ENCODE measurements around the gene STIM1.

STIM1 gene

DNA sequence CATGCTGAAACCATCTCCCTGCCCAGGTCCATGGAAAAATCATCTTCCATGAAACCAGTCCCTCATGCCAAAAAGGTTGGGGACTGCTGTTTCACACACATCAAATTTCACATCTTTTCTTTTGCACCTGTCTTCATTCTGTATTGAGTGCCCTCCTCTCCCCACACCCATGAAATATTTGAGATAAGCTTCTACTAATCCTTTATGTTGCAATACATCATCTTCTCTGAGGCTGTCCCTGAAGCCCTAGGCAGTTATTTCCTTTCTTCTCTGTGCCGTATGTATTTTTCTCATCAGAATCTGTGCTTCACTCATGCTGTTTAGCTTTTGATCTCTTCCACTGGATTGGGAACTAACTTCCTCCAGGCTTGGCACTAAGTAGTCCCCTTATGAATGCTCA lies 199.2 kb downstream of the STIM1 start:
- Histone ChIP-seq H3K36me3 (ENCODE audit: insufficient read depth, low read depth, low read length) (no peaks in the 10 kb centered on the region), H3K4me3 (ENCODE audit: low read length) (no peak overlapping the region), H3K27ac (ENCODE audit: low read length) (no peak overlapping the region), H3K27me3 (ENCODE audit: insufficient read depth, low read length) (no peaks in the 10 kb centered on the region), H3K4me1 (ENCODE audit: insufficient read depth, low read length) (no peaks in the 10 kb centered on the region), H3K9me3 (ENCODE audit: insufficient read depth, low read depth, low read length) (no peaks in the 10 kb centered on the region), H3K9ac (ENCODE audit: low read depth, low read length) (no peak overlapping the region)

- Histone ChIP-seq H3K27me3 (ENCODE audit: insufficient read depth, low read length) (no peaks in the 10 kb centered on the region), H3K4me3 (ENCODE audit: low read length) (no peak overlapping the region), H3K4me1 (ENCODE audit: insufficient read depth, low read length) (no peaks in the 10 kb centered on the region), H3K9ac (ENCODE audit: low read depth, low read length) (no peak overlapping the region), H3K36me3 (ENCODE audit: insufficient read depth, low read depth, low read length) (no peaks in the 10 kb centered on the region), H3K27ac (ENCODE audit: low read length) (no peak overlapping the region), H3K9me3 (ENCODE audit: insufficient read depth, low read depth, low read length) (no peaks in the 10 kb centered on the region)
Measured at GRCh38 chr11:4059424-4059823, 204.0 kb downstream of the STIM1 start.

- Histone ChIP-seq H3K27ac (ENCODE audit: low read length) (no peak overlapping the region), H3K9me3 (ENCODE audit: insufficient read depth, low read depth, low read length) (no peaks in the 10 kb centered on the region), H3K36me3 (ENCODE audit: insufficient read depth, low read depth, low read length) (no peaks in the 10 kb centered on the region), H3K9ac (ENCODE audit: low read depth, low read length) (no peak overlapping the region), H3K4me1 (ENCODE audit: insufficient read depth, low read length) (0 out of 2 replicates have a peak, but pooled peaks cover 3% of the 10 kb centered on the region), H3K4me3 (ENCODE audit: low read length) (no peak overlapping the region), H3K27me3 (ENCODE audit: insufficient read depth, low read length) (no peaks in the 10 kb centered on the region)
Measured at GRCh38 chr11:4060182-4060923, 204.9 kb downstream of the STIM1 start.

DNA sequence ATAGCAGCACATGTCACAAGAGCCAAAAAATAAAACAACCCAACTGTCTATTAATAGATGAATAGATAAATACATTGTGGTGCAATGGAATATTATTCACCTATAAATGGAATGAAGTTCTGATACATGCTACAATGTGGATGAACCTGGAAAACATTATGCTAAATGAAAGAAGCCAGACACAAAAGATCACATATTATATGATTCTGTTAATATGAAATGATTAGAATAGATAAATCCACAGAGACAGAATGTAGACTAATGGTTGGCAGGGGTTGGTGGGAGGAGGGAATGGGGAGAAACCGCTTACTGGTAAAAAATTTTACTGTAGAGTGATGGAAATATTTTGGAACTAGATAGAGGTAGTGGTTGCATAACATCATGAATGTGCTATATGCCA lies 206.2 kb downstream of the STIM1 start:
- no peak overlapping the region for H3K4me3 ChIP-seq (ENCODE audit: low read length)
- H3K27ac ChIP-seq (ENCODE audit: low read length) = no peak overlapping the region
- H3K36me3 ChIP-seq (ENCODE audit: insufficient read depth, low read depth, low read length) = no peaks in the 10 kb centered on the region
- H3K9me3 ChIP-seq (ENCODE audit: insufficient read depth, low read depth, low read length) = no peaks in the 10 kb centered on the region
- no peak overlapping the region for H3K9ac ChIP-seq (ENCODE audit: low read depth, low read length)
- H3K27me3 ChIP-seq (ENCODE audit: insufficient read depth, low read length) = no peaks in the 10 kb centered on the region
- 0 out of 2 replicates have a peak, but pooled peaks cover 4% of the 10 kb centered on the region for H3K4me1 ChIP-seq (ENCODE audit: insufficient read depth, low read length)

GRCh38 chr11:4063348-4063747 lies 207.9 kb downstream of the STIM1 start:
- no peaks in the 10 kb centered on the region for H3K9me3 ChIP-seq (ENCODE audit: insufficient read depth, low read depth, low read length)
- H3K9ac ChIP-seq (ENCODE audit: low read depth, low read length) = no peak overlapping the region
- no peaks in the 10 kb centered on the region for H3K36me3 ChIP-seq (ENCODE audit: insufficient read depth, low read depth, low read length)
- no peak overlapping the region for H3K4me3 ChIP-seq (ENCODE audit: low read length)
- no peaks in the 10 kb centered on the region for H3K27me3 ChIP-seq (ENCODE audit: insufficient read depth, low read length)
- H3K4me1 ChIP-seq (ENCODE audit: insufficient read depth, low read length) = 0 out of 2 replicates have a peak, but pooled peaks cover 4% of the 10 kb centered on the region
- H3K27ac ChIP-seq (ENCODE audit: low read length) = no peak overlapping the region

DNA sequence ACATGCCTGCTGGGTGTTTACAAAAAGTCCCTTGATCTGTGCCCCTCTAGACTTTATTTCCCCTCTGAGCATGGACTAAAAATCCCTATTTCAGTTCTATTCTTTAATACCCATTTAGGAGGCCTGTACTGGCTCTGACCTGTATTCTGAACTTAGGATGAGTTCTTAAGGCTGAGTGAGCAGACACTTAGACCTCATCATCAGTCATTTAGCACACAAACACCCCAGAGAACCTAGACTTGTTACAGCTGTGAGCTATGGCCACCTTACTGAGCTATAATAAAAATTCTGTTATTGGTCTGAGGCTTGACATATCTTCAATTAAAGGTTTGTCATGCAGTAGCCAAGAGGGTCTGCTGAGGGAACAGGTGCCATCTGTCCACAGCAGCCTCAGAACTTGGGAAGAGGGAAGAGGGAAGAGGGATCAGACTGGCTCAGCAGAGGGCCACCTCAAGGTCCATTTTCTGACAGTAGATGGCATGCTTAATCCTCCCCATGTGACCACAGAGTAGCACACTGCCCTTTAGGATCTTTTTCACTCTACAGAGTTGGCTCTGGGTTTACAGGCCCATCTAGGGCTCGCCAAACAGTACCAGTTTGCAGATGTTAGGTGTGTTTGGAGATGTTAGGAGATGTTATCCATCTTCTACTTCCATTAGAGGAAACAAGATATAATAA lies 209.0 kb downstream of the STIM1 start:
- H3K9me3 ChIP-seq (ENCODE audit: insufficient read depth, low read depth, low read length) = no peaks in the 10 kb centered on the region
- 0 out of 2 replicates have a peak, but pooled peaks cover 4% of the 10 kb centered on the region for H3K4me1 ChIP-seq (ENCODE audit: insufficient read depth, low read length)
- H3K36me3 ChIP-seq (ENCODE audit: insufficient read depth, low read depth, low read length) = no peaks in the 10 kb centered on the region
- H3K27ac ChIP-seq (ENCODE audit: low read length) = no peak overlapping the region
- H3K27me3 ChIP-seq (ENCODE audit: insufficient read depth, low read length) = no peaks in the 10 kb centered on the region
- no peak overlapping the region for H3K4me3 ChIP-seq (ENCODE audit: low read length)
- H3K9ac ChIP-seq (ENCODE audit: low read depth, low read length) = no peak overlapping the region

GRCh38 chr11:4065086-4065485 lies 209.6 kb downstream of the STIM1 start:
- Histone ChIP-seq H3K27me3 (ENCODE audit: insufficient read depth, low read length) (no peaks in the 10 kb centered on the region), H3K4me1 (ENCODE audit: insufficient read depth, low read length) (0 out of 2 replicates have a peak, but pooled peaks cover 4% of the 10 kb centered on the region), H3K36me3 (ENCODE audit: insufficient read depth, low read depth, low read length) (no peaks in the 10 kb centered on the region), H3K9me3 (ENCODE audit: insufficient read depth, low read depth, low read length) (no peaks in the 10 kb centered on the region), H3K9ac (ENCODE audit: low read depth, low read length) (no peak overlapping the region), H3K4me3 (ENCODE audit: low read length) (no peak overlapping the region), H3K27ac (ENCODE audit: low read length) (no peak overlapping the region)

- Histone ChIP-seq H3K9ac (ENCODE audit: low read depth, low read length) (no peak overlapping the region), H3K4me1 (ENCODE audit: insufficient read depth, low read length) (0 out of 2 replicates have a peak, but pooled peaks cover 4% of the 10 kb centered on the region), H3K9me3 (ENCODE audit: insufficient read depth, low read depth, low read length) (no peaks in the 10 kb centered on the region), H3K27ac (ENCODE audit: low read length) (no peak overlapping the region), H3K36me3 (ENCODE audit: insufficient read depth, low read depth, low read length) (no peaks in the 10 kb centered on the region), H3K27me3 (ENCODE audit: insufficient read depth, low read length) (no peaks in the 10 kb centered on the region), H3K4me3 (ENCODE audit: low read length) (no peak overlapping the region)
Measured at GRCh38 chr11:4065601-4066377, 210.3 kb downstream of the STIM1 start.

GRCh38 chr11:4066910-4067309 lies 211.4 kb downstream of the STIM1 start:
- Histone ChIP-seq H3K36me3 (ENCODE audit: insufficient read depth, low read depth, low read length) (no peaks in the 10 kb centered on the region), H3K4me1 (ENCODE audit: insufficient read depth, low read length) (0 out of 2 replicates have a peak, but pooled peaks cover 4% of the 10 kb centered on the region), H3K9ac (ENCODE audit: low read depth, low read length) (no peak overlapping the region), H3K9me3 (ENCODE audit: insufficient read depth, low read depth, low read length) (no peaks in the 10 kb centered on the region), H3K4me3 (ENCODE audit: low read length) (no peak overlapping the region), H3K27me3 (ENCODE audit: insufficient read depth, low read length) (no peaks in the 10 kb centered on the region), H3K27ac (ENCODE audit: low read length) (no peak overlapping the region)

- H3K9me3 ChIP-seq (ENCODE audit: insufficient read depth, low read depth, low read length) = no peaks in the 10 kb centered on the region
Measured at GRCh38 chr11:4068962-4069361, 213.5 kb downstream of the STIM1 start.

DNA sequence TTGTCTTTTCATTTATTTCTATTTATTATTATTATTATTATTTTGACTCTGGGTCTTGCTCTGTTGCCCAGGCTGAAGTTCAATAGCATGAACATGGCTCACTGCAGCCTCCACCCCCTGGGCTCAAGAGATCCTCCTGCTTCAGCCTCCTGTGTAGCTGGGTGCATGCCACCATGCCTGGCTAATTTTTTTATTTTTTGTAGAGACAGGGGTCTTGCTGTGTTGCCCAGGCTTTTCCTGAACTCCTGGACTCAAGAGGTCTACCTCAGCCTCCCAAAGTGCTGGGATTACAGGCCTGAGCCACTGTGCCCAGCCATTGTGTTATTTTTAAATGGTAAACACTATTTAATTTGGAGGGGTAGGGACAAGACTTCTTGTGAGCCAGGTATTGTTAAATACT lies 215.9 kb downstream of the STIM1 start:
- no peak overlapping the region for H3K4me3 ChIP-seq (ENCODE audit: low read length)
- H3K9me3 ChIP-seq (ENCODE audit: insufficient read depth, low read depth, low read length) = no peaks in the 10 kb centered on the region
- 0 out of 2 replicates have a peak, but pooled peaks cover 6% of the 10 kb centered on the region for H3K27me3 ChIP-seq (ENCODE audit: insufficient read depth, low read length)
- peaks cover 3% of the 10 kb centered on the region for H3K4me1 ChIP-seq (ENCODE audit: insufficient read depth, low read length)
- no peaks in the 10 kb centered on the region for H3K36me3 ChIP-seq (ENCODE audit: insufficient read depth, low read depth, low read length)
- H3K9ac ChIP-seq (ENCODE audit: low read depth, low read length) = no peak overlapping the region
- no peak overlapping the region for H3K27ac ChIP-seq (ENCODE audit: low read length)

More at GRCh38 chr11:4068962-4069361, 213.5 kb downstream of the STIM1 start:
- Histone ChIP-seq H3K36me3 (ENCODE audit: insufficient read depth, low read depth, low read length) (no peaks in the 10 kb centered on the region), H3K4me3 (ENCODE audit: low read length) (no peak overlapping the region), H3K27ac (ENCODE audit: low read length) (no peak overlapping the region), H3K9ac (ENCODE audit: low read depth, low read length) (no peak overlapping the region), H3K27me3 (ENCODE audit: insufficient read depth, low read length) (0 out of 2 replicates have a peak, but pooled peaks cover 6% of the 10 kb centered on the region), H3K4me1 (ENCODE audit: insufficient read depth, low read length) (peaks cover 7% of the 10 kb centered on the region)

All from iPS-20b (cell line).